Cortex of kidney (tissue), 1 donor: Measurements from ENCODE around the gene ZNF593OS.

Source experiments
- DNase-seq: peaks from one replicate; lab custom pipeline; 2025; lab: John Stamatoyannopoulos, UW

ZNF593OS gene

GRCh38 chr1:26126321-26127084 lies 45.1 kb downstream of the ZNF593OS start:
- DNase-seq: no peak

GRCh38 chr1:26125946-26126320 lies 45.7 kb downstream of the ZNF593OS start:
- no peak for DNase-seq

GRCh38 chr1:26125382-26125781 lies 46.2 kb downstream of the ZNF593OS start:
- no peak for DNase-seq

GRCh38 chr1:26124418-26125331 lies 47.0 kb downstream of the ZNF593OS start:
- DNase-seq: no peak

- DNase-seq: no peak
Measured at GRCh38 chr1:26122988-26123973, 48.4 kb downstream of the ZNF593OS start.

GRCh38 chr1:26121854-26122773 lies 49.5 kb downstream of the ZNF593OS start:
- DNase-seq: no peak

- no peak for DNase-seq
Measured at GRCh38 chr1:26119892-26120608, 51.6 kb downstream of the ZNF593OS start.
